HG02678 (cell line): Measurements from ENCODE around the gene UNC5B.

Experiments used
- ATAC-seq: cut with Tn5 transposase; IDR thresholded peaks from one replicate; pipeline ENCODE4 v1.9.1; 2021; ENCODE audit warnings: mild to moderate bottlenecking, moderate library complexity; ENCODE audit not compliant: unreplicated experiment

Gene UNC5B

DNA sequence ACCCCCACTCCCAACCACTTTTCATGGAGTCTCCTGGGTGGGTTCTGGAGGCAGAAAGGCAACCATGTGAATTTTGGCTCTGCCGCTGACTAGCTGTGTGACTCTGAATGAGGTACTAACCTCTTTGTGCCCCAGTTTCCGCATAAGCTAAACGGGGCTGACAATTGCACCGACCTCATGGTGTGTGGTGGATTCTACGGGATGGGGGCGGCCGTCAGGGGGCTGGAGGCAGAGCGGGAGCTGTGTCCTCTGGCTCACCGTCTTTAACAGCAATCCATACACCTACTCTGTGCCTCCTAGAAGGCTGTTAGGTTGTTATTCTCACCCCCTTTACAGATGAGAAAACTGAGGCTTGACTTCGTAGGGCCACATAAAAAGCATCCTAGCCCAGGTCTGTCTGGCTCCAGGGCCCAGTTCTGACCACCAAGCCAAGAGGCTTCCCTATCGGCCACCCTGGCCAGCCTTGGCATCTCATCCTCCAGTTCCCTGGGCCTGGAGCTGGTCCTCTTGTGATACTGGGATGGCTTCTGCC lies 102.4 kb downstream of the UNC5B start:
- no peak for ATAC-seq

DNA sequence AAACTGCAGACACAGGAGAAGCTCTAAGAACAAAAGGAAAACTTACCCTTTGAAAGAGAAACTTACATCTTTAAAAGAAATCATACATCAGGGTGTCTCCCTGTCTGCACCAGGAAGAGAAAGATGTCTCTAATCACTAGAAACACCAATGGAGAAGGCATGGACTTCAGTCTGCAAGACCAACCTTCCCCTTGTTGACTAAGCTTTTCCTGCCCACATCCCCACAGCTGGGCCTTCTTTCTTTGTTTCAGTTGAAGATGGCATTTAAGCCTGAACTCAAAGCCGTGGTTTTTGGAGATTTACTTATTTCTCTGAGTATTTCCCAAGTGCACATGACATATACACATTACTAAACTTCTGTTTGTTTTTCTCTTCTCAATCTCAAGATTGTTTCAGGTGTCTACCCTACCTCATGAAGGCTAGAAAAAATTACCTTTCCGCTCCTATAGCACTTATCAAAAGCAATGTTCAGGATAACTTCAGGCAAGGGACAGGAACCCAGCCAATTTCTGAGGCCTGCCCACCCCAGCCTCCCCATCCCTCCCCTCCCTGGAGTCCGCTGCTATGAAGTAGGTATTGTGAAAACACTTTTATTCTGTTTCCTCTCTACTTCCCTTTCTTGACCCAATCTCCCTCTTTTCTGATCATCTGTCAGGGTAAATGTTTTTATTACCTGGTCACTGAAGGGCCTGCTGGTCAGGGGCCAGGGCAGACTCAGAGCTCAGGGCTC lies 103.9 kb downstream of the UNC5B start:
- ATAC-seq, result no peak

DNA sequence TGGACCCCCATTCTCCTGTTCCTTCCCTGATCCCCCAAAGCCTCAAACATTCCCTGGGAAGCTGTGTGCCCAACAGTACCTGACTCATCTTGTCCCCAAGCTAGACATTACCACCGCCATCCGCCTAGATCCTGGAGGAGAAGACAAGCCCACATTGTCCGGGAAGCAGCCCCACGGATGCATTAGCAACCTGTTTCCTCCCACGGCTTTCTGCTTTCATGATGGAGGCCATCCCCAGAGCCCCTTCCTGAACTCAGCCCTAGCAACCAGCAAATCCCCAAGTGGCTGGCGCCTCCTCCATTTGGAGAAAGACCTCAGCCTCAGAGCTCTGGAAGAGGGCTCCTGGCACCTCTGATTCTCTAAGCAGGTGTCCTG lies 104.4 kb downstream of the UNC5B start:
- ATAC-seq, result no peak

DNA sequence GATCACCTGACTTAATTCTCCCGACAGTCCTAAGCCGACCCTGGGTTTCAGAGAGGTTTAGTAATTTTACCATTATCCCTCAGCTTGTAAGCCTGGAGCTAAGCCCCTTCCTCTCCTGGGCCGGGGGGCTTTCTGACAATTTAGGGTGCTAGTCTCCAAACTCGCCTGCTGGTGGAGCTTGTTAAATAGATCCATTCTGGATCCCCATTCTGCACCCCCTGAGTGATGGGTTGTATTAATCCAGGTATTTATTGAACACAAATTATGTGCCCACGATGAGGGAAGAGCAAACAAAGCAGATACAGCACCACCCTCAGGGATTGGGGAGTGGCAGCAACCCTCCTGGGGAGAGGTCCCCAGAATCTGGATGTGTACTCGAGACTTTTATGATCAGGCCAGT lies 105.4 kb downstream of the UNC5B start:
- no peak for ATAC-seq

DNA sequence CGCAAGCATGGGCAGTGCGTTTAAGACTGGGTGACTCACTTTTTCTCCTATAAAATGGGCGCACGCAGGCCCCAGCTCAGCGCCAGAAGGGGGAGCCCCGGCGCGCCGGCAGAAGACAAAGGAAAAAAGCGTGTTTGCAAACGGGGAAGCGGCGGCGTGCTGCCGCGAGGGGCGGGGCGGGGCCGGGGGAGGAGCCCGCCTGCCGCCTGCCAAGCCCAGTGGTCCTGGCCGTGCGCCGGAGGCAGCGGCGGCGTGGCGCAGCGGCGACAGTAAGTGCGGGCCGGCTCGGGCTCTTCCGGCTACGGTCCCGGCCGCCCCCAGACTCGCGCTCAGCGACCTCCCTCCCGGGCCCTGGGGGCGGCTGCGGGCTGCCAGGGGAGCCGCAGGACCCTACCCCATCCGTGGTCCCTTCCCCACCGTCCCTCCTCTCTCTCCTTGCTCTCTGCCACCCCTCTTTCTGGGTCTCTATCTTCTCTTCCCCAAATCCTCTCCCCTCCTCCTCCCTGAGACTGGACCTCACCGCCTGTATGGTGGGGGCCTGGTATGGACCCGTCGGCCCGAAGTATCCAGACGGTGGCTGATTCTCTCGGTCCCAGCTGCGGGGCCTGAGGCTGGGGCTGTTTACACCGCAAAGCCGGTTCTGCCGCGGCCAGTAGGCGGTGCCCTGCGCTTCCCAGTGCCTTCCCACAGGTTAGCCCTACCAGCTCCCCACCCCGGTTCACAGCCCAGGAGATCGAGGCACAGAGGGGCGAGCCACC lies 106.9 kb downstream of the UNC5B start, which contains the start of gene SLC29A3:
Gene SLC29A3, plus strand, starts transcription at position 218 of the 758 bp plus-strand sequence. Its CDS starts 51 bp downstream, at position 269.
- ATAC-seq, result peak; percentile 81

DNA sequence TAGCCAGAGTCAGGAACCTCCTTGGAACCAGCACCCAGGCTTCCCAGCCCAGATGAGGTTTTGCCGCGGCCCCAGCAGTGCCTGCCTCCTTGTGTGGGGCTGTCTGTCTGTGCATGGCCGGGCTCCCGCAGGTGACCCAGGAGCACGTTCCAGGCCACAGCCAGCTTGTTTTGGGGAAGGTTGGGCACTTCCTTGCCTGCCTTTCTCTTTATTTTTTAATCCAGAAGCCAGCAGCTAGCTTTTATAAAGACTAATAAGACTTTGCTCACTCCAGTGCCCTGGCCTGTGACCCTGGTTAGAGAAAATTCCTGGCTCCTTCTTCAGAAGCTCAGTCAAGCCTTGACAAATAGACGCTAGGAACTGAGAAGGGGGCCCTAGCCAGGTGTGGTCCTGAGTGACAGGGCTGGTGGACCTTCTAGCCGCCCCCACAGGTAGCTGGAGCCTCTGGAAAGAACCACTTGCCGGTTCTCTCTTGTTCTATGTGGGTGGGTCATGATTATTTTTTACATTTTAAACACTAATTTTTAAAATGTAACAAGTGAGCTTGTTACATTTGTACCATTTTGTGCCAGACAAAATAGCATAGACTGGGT lies 107.5 kb downstream of the UNC5B start:
- no peak for ATAC-seq

DNA sequence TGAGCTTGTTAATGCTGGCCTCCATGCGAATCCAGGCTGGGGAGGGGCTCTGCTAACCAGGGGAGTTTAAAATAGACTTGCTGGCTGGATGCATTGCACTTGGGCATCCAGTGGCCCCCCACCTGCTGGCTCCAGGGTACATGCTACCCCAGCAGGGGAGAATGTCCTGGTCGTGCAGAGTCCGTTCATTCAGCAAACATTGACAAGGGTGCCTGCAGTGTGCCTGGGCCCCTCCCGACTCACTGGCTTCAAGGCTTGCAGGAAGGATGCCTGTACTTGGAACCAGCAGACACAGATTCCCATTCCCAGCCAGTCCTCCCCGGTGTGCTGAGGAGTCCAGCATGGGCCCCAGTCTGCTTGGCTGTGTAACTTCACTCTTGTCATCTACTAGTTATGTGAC lies 108.2 kb downstream of the UNC5B start:
- ATAC-seq, result no peak

DNA sequence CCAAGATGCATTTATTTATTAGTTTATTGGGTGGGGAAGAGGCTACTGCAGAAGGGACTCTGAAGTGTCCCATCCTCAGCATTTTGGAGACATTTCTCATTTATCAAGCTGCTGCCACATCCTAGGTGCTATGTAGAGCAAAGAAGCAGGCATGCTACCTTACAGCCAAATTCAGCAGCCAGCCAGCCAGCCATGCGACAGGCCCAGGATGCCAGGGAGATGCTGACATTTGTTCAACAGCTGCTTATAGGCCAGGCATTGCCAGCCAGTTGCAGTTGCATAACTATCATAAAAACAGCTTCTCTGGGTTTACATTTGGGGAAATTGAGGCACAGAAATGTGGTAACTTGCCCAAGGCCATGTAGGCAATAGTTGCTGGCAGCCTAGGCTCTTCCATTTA lies 109.0 kb downstream of the UNC5B start:
- ATAC-seq, result no peak

DNA sequence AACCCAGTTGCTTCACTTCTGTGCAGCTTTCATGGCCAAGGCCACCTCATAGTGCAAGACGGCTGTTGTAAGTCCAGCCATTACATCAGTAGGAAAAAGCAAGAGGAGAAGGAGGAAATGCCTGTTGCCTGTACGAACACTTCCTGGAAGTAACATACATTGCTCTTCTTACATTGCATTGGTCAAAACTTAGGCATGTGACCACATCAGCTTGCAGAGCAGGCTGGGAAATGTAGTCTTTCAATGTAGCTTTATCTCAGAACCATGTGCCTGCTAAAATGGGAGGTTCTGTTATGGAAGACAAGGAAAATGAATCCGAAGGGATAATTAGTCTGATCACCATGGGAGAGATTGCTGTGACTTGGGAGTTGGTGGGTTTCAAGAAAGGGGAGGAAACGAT lies 111.0 kb downstream of the UNC5B start:
- ATAC-seq, result no peak

DNA sequence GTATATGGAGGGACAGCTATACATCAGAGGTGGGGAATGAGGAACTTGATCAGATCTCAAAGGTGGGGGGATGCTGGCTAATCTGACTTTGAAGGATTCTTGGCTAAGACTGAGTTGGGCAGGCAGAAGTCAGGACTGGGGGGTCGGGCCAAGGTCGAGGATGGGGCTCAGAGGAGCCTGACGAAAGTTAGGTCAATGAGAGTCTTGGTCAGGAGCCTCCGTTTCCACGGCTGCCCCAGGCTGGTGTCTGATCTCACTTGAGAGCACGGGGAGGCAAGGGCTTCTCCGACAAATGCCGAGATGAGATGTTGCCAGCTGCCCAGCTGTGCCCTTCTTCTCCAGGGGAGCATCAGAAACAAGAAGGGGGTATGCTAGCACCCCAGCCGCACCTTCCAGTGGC lies 112.4 kb downstream of the UNC5B start:
- ATAC-seq, result no peak

DNA sequence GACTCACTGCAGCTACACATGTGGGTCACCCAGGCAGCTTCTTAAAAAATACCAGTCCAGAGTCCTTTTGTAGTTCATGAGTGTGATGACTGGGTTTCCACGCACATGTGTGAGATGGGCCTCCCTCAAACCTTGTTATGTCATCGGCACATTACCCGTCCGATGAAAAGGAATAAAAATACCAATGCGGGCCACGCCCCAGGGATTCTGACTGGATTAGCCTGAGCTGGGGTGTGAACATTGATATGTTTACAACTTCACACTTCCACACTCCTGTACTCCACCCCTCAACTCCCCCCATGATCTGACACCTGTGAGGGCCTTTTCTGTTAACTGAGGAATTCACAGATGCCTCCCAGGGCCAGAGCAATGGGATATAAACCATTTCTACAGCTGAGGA lies 112.9 kb downstream of the UNC5B start:
- no peak for ATAC-seq

DNA sequence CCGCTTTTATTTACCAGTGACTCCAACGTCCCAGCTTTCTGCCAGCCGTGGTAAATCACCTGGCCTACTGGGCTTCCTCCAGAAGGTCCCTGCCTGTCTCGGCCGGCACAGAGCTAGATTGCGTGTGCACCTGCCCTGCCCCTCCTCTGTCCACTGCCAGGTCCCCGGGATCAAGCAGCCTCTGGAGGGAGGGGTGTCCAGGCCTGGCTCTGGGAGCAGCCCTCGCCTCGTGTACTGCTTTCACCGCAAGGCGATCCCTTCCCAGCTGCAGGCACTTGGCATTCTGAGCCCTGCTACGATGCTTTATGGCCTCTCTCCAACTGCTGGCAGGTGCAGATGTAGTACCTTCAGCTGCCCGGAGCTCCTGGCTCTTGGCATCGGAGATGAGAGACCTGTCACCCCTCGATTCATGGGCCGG lies 114.1 kb downstream of the UNC5B start:
- no peak for ATAC-seq

DNA sequence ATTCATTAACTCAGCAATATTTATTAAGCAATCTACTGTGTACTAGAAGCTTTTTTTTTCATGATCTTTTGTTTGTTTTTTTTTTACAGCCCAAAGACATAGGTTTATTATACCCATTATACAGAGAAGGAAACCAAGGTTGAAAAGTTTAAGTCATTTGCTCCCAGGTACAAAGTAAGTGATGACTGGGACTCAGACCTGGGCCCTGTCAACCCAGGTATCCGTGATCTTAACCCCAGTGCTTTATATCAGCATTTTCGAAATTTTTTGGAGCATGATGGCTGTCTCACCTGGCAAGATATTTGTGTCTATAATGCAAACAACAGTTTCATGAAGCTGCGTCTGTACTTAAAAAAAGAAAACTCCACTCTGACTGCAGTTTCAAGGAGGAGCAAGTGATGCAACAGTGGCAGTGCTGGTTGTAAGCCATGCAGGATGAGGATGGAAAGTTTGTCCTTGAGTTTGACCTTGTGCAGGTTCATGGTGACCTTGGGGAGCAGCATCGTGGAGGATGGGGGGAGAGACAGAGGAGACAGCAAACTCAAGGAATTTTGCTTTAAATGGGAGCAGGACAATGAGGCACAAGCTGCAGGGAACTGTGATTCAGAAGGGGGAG lies 118.5 kb downstream of the UNC5B start:
- no peak for ATAC-seq

DNA sequence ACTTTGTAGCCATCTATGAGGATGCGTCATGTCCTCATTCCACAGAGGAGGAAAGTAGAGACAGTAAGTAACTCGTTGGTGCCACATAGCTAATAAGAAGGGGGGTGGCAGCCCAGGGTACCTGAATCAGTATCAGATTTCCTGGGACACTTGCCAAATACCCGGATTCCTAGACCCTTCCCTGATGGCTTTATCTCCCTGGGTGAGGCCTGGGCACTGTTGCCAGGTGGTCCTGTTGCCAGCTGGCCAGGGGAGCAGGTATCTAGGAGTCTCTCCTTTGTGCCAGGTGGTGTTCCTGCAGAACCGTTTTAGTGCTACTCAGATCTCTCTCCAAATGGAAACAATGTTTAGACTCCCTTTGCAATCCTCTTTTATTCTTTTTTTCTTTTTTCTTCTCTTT lies 119.4 kb downstream of the UNC5B start:
- no peak for ATAC-seq

DNA sequence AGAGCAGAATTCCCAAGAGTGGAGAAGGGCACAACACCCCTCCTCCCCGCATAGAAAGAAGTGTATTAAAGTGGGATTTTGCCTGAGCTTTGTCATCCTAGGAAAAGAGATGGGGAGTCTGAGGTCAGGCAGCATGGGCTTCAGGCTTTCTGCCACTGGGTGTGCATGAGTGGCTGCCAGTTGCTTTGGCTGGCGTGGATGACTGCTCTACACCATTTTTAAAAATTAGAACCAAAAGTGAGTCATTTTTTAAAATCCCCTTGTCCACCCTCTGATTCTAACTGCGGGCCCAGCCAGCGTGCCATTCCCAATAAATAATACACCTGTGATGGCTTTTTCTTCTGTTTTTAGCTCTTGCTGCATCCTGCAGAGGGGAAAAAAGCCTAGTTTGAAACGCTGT lies 120.1 kb downstream of the UNC5B start:
- no peak for ATAC-seq

DNA sequence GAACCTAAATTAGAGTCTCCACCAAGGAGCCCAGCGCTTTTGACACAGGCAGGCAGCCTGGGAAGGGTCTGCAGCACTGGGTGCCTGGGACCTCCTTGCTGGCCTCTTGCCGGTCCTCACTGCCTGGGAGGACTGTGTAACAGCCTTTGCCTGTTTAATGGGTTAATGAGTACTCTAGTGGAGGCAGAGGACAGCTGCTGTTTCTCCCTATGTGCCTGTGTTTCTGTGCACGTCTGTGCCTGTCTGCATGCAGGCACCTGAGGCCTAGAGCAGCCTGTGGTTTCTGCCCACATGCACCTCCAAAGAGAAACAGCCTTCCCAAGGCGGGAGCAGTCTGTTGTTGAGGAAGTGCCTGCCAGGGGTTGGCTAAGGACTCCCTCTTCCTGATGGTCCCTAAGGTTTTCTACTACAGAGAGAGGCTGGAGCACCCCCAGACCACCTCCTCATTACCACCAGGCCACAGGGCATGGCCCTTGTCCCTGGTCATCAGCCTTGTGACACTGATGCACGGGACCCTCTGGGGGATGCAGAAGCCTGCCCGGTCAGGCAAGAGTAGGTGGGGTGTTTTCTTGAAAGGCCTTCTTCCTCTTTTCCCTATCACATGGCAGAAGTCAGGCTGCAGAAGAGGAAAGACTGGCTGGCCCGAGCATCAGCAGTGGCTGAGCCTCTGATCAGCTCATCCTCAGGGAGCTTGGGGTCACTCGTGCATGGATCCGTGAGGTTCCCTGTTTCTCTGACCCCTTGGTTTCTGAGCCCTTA lies 120.9 kb downstream of the UNC5B start:
- no peak for ATAC-seq

DNA sequence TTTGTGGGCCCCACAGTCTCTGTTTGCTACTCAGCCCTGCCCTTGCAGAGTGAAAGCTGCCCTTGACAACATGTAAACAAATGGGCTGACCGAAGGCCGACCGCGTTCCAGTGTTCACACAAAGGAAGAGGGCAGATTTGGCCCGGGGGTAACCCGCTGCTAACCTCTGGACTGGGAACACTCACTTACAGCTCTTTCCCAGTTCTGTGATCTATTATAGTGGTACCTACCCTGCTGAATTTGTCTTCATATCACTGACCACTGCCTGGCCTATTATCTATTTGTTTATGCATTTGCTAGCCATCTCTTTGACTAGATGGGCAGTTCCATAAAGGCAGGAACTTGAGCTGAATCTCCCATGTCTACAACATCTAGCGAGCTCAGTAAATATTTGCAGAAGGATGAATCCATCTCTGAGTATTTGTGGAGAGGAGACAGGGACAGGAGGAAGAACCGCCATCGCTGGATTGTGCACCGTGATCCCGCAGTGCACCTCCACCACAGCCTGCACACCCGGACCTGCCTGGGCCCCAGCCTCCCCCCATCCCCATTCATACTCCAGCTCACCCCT lies 121.9 kb downstream of the UNC5B start:
- no peak for ATAC-seq

DNA sequence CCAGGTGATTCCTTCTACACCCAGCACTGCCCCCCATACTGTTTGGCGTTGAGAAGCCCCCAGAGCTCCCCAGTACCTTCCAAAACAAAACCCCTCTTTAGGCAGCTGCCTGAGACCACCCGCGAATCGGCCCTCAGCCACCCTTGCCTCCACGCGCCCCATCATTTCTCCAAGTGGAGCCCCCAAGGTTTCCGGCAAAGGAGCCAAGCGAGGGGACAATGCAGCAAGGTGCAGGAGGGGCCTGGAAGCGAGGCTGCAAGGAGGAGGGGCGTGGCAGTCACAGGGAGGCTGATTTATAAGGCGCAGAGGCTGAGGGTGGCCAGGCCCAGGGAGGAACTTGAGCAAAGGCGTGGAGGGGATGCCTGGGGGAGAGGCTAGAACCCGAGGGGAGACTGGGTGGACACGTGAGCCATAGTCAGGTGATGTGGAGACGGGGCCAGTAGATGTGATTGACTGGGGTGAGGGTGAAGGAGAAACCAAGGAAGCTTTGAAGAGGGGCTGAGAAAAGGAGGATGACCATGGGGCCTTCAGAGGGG lies 122.9 kb downstream of the UNC5B start:
- ATAC-seq, result no peak

DNA sequence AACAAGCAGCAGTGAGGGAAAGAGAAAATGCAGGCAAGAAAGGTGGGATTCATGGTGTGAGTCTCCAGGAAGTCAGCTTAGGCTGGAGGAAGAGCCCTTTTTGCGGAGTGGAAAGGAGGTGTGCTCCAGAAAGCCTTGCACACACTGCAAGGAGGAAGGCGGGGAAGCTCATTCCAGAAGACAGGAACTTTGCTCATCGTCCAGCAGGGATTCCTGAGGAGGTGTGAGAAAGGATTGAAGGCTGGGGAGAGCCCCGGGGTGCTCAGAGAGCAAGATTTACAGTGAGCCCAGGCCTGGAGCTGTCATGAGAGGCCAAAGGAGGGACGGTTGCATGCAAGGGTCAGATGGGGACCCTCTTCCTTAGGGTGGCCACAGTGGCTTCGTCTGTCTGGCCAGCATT lies 124.3 kb downstream of the UNC5B start:
- ATAC-seq, result no peak

DNA sequence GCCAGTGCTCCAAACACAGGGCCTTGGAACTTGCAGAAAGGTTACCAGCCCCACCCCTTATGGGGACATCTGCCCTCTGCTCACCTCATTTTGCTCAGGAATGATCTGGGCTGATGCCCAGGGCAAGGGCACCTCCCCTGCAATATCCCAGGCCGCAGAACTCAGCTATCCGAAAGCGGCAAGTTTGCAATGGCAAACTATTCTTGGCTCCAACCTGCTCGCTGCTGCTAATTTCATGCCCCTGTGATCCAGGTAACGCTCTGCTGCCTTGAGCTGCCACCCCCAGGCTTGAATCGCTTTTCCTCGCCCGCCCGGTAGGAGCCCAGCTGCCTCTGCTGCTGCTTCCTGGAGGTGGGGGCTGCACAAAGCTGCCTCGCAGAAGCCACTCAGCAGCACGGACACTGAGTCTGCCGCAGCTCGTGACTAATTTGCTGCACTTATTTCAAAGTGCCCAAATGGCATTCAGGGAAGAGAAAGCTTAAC lies 124.9 kb downstream of the UNC5B start:
- ATAC-seq, result no peak
